ACC112 (cell line): ENCODE data around the gene PARP3.
"Not testable (repeated sequence)": the region's sequence is repeated elsewhere in the genome, so short reads cannot be mapped to it uniquely, and the experiment has no call there.

Source experiments
- H2AFZ ChIP-seq: fragments of 200-600 bp; sonication (generic); one replicate; pipeline ENCODE4 v1.6.0; 2017; ENCODE audit warnings: antibody characterized with exemption, low read length; ENCODE audit not compliant: unreplicated experiment
- H3K27ac ChIP-seq: fragments of 200-600 bp; sonication (generic); 2 replicates; pipeline ENCODE4 v1.5.1; 2014; ENCODE audit warnings: low read depth, mild to moderate bottlenecking, antibody characterized with exemption, low read length, moderate library complexity
- H3K27me3 ChIP-seq: fragments of 200-600 bp; sonication (generic); 2 replicates; pipeline ENCODE4 v1.6.1; 2014; ENCODE audit warnings: mild to moderate bottlenecking, antibody characterized with exemption, low read length, moderate library complexity, mixed read lengths; ENCODE audit not compliant: insufficient read depth
- H3K36me3 ChIP-seq: fragments of 200-600 bp; sonication (generic); 2 replicates; pipeline ENCODE4 v1.6.1; 2016; ENCODE audit warnings: mild to moderate bottlenecking, antibody characterized with exemption, low read length, moderate library complexity, mixed read lengths; ENCODE audit not compliant: insufficient read depth
- H3K4me1 ChIP-seq: fragments of 200-600 bp; sonication (generic); one replicate; pipeline ENCODE4 v1.6.1; 2016; ENCODE audit warnings: low read length, mixed read lengths; ENCODE audit not compliant: insufficient read depth, unreplicated experiment, control insufficient read depth
- H3K4me3 ChIP-seq: fragments of 200-600 bp; sonication (generic); 2 replicates; pipeline ENCODE4 v1.5.1; 2014; ENCODE audit warnings: mild to moderate bottlenecking, low read depth, low read length
- H3K79me2 ChIP-seq: fragments of 200-600 bp; sonication (generic); one replicate; pipeline ENCODE4 v1.6.0; 2016; ENCODE audit warnings: low read length; ENCODE audit not compliant: control insufficient read depth, unreplicated experiment, insufficient read depth

The PARP3 gene

DNA sequence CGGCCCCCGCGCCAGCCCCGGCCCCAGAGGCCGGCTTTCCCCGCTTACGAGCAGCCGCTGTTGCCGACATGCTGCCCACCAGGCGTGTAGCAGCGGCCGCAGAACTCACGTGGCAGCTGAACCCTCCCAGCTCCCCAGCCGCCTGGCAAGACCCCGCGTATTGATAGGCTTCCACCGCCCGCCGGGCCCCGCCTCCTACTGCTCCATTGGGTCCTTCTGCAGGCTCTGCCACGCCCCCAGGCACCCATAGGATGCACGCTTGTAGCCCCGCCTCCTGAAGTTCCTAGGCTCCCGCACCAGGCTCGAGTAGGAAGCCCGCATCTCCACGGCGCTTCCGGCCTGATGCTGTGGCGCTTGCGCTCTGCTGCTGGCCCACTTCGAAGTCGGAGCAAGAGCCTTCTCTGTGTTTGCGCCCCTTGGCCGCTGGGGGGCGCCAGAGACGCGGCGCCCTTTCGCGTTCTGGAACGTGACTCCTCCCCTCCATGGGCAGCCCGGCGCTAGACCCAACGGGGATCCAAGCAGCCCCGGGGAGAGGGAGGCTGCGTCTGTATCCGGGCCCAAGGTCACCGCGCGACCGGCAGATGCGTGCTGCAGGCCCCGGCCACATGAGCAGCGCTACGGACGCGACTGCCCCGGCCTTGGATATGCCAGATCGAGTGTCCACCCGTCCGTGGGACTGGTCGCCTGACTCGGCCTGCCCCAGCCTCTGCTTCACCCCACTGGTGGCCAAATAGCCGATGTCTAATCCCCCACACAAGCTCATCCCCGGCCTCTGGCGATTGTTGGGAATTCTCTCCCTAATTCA, at the start of gene PARP3, which contains the start of gene RRP9:
Gene PARP3, plus strand, starts transcription at position 566 of the 805 bp plus-strand sequence. CDS start 993 bp downstream, outside the sequence.
Gene RRP9, minus strand, starts transcription at position 107 of the 805 bp plus-strand sequence. Its CDS starts 37 bp downstream, at position 70.
- Histone ChIP-seq H3K27ac (peak within 1 kb of the TSS; percentile 79), H3K36me3 (peaks cover 3% of the 10 kb centered on the region; the same call in 1 of the 2 replicates), H2AFZ (peak within 1 kb of the TSS; percentile 80), H3K4me3 (peak within 1 kb of the TSS; percentile 81), H3K4me1 (peaks cover 12% of the 10 kb centered on the region), H3K27me3 (no peaks in the 10 kb centered on the region), H3K79me2 (peaks cover 19% of the 10 kb centered on the region)

DNA sequence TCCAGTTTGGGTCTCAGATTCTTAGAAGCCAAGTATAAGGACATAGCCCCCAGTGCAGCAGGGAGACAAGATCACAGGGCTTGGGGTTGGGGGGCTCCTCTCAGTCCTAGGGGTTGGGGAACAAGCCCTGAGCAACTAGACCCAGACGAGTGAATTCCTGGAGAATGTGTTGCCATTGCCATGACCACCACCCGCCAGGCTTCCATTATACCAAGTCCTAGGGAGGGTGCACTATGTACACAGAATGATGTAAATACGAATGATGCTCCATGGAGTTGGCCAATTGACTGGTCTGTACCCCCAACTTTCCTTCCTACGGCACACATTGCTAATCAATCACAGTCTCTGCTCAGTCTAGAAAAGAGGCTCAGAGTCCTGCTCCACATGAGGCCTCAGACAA, 47.8 kb upstream of the PARP3 start:
- Histone ChIP-seq H2AFZ (no peak overlapping the region), H3K79me2 (no peaks in the 10 kb centered on the region), H3K4me3 (no peak overlapping the region), H3K36me3 (no peaks in the 10 kb centered on the region), H3K4me1 (no peaks in the 10 kb centered on the region), H3K27me3 (peaks cover 69% of the 10 kb centered on the region), H3K27ac (no peak overlapping the region)

DNA sequence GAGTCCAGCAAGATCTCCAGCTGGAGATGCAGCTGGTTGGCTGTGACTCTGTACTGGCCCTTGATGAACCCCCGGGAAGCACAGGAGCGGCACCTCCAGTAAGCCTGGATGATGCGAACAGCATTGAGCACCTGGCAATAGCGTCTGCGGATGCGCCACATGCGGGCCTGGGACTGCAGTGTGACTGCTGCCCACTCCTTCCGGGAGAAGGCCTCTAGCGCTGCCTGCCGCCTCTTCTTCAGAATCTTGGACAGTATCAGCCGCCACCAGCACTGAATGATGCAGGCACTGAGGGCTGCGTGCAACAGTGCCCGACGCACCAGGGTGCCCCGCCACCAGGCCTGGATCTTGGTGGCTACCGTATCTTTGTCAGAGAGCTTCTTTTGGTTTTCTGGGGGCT, 47.2 kb upstream of the PARP3 start:
- H3K4me1 ChIP-seq: no peaks in the 10 kb centered on the region
- H2AFZ ChIP-seq: no peak overlapping the region
- peaks cover 64% of the 10 kb centered on the region for H3K27me3 ChIP-seq
- no peak overlapping the region for H3K4me3 ChIP-seq
- no peaks in the 10 kb centered on the region for H3K36me3 ChIP-seq
- no peaks in the 10 kb centered on the region for H3K79me2 ChIP-seq
- no peak overlapping the region for H3K27ac ChIP-seq

DNA sequence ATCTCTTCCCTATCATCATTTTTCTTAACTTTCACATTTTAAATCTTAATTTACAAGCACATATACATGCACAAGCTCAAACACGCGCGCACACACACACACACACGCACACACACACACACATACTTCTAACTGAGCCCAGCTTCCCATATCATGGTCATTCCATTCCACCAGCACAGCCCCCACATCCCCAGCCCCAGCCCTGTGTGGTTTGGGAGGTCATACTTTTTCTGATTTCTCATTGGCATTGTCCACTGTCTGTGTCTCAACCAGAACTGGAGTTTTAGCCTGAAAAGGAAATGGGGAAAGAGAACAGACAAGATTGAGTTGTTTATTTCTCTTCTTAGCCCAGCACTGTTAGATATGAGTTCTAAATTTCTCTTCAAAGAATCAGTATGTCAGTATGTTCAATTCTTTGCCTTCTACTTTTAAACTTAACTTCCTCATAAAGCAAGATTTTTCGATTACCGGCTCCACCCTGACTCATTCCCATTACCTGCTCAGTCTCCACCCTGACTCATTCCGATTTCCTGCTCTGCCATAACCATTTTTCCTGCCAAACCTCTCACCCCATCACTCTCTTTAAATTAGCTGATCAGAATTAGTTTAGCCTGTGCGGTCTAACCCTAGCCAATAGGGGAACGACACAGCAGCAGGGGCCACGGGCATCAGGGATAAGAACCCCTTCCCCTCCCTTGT, 45.4 kb upstream of the PARP3 start:
- no peaks in the 10 kb centered on the region for H3K79me2 ChIP-seq
- no peaks in the 10 kb centered on the region for H3K4me1 ChIP-seq
- H3K27ac ChIP-seq: no peak overlapping the region
- no peak overlapping the region for H2AFZ ChIP-seq
- no peaks in the 10 kb centered on the region for H3K36me3 ChIP-seq
- H3K27me3 ChIP-seq: peaks cover 63% of the 10 kb centered on the region
- no peak overlapping the region for H3K4me3 ChIP-seq

DNA sequence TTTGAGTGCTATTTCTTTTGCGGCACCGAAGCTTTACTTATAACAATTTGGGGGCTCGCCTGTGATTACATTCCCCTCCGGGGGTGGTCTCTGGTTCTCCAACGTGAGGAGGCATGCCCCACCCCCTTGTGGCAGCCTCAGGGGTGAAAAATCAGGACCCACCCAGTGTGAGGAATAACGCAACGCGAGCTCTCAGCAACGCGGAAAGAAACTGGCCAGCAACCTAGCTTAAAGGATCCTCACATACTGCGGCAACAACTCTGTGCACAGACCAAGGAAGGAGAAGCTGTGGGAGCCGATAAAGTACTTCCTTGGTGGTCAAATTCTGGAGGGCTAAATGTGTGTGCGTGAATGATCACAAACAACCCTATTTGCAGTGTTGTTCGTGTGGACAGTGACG, 44.8 kb upstream of the PARP3 start:
- no peaks in the 10 kb centered on the region for H3K79me2 ChIP-seq
- H2AFZ ChIP-seq: no peak overlapping the region
- no peaks in the 10 kb centered on the region for H3K36me3 ChIP-seq
- H3K4me3 ChIP-seq: no peak overlapping the region
- H3K27me3 ChIP-seq: peaks cover 63% of the 10 kb centered on the region
- no peaks in the 10 kb centered on the region for H3K4me1 ChIP-seq
- H3K27ac ChIP-seq: no peak overlapping the region

DNA sequence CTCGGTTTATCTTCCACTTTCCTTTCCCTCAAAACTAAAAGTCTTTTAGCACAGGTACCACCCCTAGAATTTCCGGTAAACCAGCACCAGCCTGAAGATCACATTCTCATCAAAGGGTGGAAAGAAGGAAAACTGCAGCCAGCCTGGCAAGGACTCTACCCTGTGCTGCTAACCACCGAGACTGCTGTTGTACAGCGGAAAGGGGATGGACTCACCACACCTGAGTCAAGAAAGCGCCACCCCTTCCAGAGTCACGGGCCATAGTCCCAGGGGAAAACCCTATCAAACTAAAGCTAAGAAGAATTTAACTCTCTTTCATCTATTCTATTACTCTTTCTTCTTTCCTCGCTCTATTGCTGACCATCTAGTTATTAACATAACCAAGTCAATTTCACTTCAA, 42.1 kb upstream of the PARP3 start:
- not testable (repeated sequence) for H2AFZ ChIP-seq, H3K36me3 ChIP-seq, H3K79me2 ChIP-seq, H3K4me3 ChIP-seq, H3K27ac ChIP-seq, H3K4me1 ChIP-seq
- H3K27me3 ChIP-seq: peaks cover 54% of the 10 kb centered on the region

DNA sequence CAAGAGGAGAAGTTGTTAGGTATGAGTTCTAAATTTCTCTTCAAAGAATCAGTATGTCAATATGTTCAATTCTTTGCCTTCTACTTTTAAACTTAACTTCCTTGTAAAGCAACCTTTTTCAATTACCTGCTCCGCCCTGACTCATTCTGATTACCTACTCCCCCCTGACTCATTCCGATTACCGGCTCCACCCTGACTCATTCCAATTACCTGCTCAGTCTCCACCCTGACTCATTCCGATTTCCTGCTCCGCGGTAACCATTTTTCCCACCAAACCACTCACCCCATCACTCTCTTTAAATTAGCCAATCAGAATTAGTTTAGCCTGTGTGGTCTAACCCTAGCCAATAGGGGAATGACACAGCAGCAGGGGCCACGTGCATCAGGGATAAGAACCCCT, 39.8 kb upstream of the PARP3 start:
- H3K27me3 ChIP-seq: peaks cover 34% of the 10 kb centered on the region
- H2AFZ ChIP-seq, H3K27ac ChIP-seq, H3K79me2 ChIP-seq, H3K4me3 ChIP-seq, H3K4me1 ChIP-seq, H3K36me3 ChIP-seq: not testable (repeated sequence)

DNA sequence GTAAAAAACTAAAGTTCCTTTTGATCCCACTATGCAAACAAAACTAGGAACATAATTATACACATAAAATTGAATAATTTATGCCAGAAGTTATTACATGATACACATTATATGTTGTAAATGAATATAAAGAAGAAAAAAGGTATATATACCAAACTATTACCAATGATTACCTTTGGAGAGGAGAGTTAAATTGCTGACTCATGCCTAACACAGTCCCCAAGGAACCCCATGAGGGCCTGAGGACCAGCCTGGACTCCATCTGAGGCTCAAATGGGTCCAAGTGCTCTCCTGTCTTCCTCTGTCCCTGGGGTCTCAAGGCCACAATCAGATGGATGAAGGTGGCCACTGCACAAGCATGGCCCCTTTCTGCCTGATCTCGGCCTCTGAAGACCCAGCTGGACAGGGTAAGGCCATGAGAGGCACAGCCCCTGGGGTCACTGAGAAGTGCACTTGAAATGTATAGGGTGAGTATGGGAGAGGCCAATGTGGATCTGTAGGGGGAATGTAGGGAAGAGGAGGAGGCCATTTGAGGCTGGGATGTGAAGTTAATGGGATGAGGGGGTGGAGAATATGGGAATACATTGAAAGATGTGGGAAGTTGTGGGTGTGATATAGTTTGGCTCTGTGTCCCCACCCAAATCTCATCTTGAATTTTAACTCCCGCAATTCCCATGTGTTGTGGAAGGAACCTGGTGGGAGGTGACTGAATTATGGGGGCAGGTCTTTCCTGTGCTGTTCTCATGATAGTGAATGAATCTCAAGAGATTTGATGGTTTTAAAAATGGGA, 37.9 kb upstream of the PARP3 start:
- no peaks in the 10 kb centered on the region for H3K36me3 ChIP-seq
- H3K27ac ChIP-seq: no peak overlapping the region
- peaks cover 15% of the 10 kb centered on the region for H3K27me3 ChIP-seq
- H3K79me2 ChIP-seq: no peaks in the 10 kb centered on the region
- no peak overlapping the region for H2AFZ ChIP-seq
- no peak overlapping the region for H3K4me3 ChIP-seq
- H3K4me1 ChIP-seq: no peaks in the 10 kb centered on the region

DNA sequence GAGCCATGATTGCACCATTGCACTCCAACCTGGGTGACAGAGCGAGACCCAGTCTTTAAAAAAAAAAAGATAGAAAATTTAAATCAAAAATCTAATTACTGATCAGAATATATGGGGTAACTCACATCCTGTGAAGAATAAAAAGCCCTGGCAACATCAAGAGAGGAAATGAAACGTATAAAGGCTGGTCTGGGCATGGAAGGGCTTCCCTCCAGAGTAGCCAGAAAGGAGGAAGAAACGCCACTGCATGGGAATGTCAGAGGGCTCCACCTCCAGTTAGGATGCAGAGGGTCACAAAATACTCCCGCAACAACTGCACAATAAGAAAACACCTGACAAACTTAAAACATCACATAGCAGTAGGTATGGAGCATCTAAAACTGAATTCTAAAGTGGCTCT, 34.1 kb upstream of the PARP3 start:
- Histone ChIP-seq H3K79me2 (no peaks in the 10 kb centered on the region), H2AFZ (no peak overlapping the region), H3K27me3 (peaks cover 4% of the 10 kb centered on the region; the same call in 1 of the 2 replicates), H3K4me1 (no peaks in the 10 kb centered on the region), H3K27ac (no peak overlapping the region), H3K36me3 (no peaks in the 10 kb centered on the region), H3K4me3 (no peak overlapping the region)

DNA sequence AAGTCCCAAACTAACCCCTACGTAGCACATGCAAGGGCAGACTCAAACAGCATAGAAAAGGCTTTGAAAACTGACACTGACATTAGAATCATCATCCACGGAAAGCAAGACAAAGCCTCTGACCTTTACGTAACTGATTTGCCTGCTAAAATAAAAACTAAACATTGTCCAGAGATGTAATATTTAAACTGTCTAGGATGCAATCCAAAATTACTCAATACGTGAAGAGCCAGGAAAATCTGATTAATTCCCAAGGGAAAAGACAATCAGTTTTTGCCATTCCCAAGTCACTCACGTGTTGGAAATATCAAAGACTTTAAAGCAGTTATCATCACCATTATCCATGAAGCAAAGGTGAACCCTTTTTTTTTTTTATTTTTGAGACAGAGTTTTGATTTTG, 25.7 kb upstream of the PARP3 start:
- peaks cover 47% of the 10 kb centered on the region for H3K27me3 ChIP-seq
- H3K36me3 ChIP-seq: no peaks in the 10 kb centered on the region
- H3K27ac ChIP-seq: no peak overlapping the region
- no peaks in the 10 kb centered on the region for H3K79me2 ChIP-seq
- no peak overlapping the region for H3K4me3 ChIP-seq
- H2AFZ ChIP-seq: no peak overlapping the region
- H3K4me1 ChIP-seq: no peaks in the 10 kb centered on the region
